CD4-positive, alpha-beta T cell treated with Interleukin-1 beta for 1 hour (primary cell): Measurements from ENCODE around the gene TRPC3.

Experiments
- DNase-seq, 2 donors: peaks; one replicate each; pipeline ENCODE4 v3.0.0-alpha.2; 2020 to 2022

Gene TRPC3

GRCh38 chr4:121869841-121870822 lies 81.7 kb downstream of the TRPC3 start, which contains the start of gene BBS7:
Gene BBS7 (minus strand): TSS chr4:121870474. CDS start chr4:121870313, 161 bp downstream.
- DNase-seq: peak; percentile 96

DNA sequence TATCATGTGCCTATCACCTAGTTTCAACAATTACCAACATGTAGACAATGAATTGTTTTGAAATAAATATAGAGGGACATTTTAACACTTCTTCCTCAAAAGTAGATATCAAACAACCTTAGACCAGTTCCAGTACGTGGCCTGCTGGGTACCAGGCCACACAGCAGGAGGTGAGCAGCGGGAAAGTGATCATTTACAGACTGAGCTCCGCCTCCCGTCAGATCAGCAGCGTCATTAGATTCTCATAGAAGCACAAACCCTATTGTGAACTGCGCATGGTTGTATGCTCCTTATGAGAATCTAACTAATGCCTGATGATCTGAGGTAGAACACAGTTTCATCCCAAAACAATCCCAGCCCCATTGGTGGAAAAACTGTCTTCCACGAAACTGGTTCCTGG lies 88.1 kb downstream of the TRPC3 start:
- no peak for DNase-seq

- DNase-seq: no peak
Observed at GRCh38 chr4:121861426-121861825, 90.4 kb downstream of the TRPC3 start.

GRCh38 chr4:121860121-121860520 lies 91.7 kb downstream of the TRPC3 start:
- no peak for DNase-seq

GRCh38 chr4:121851354-121851753 lies 100.5 kb downstream of the TRPC3 start:
- DNase-seq: no peak

GRCh38 chr4:121846662-121847061 lies 105.2 kb downstream of the TRPC3 start:
- DNase-seq: no peak

DNA sequence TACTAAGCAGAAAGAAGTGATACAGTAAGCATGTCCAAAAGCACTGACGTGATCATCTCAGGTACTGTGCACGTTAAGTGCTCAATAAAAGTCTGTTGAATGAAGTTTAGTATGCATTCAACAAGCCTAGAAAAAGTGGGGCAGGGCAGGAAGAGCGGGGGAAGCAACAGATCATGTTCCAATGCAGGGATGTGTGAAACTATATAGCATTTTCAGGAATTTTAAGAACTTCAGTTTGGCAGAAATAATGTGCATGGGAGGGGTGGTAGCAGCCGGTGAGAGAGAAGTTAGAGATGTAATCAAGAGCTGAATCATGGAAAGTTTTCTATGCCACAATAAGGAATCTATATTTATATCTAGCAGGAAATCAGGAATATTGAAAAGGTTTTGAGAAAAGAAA lies 109.0 kb downstream of the TRPC3 start:
- DNase-seq: no peak

DNA sequence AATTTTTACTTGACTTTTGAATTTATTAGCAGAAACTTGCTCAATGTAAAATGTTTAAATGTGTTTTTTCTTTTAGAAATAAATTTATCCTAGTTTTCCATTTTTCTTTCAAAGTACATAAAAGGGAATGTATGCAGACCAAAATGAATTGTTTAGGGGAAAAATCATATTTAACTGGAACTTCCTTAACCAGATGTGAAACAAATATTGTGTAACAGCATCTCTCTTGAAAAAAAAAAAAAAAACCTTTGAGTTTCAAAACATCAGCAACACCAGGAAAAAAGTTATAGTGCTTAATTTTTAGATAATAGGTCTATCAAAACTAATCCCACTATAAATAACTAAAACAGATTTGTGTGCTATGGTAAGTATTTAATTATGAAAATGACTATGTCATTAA lies 113.7 kb downstream of the TRPC3 start:
- no peak for DNase-seq

DNA sequence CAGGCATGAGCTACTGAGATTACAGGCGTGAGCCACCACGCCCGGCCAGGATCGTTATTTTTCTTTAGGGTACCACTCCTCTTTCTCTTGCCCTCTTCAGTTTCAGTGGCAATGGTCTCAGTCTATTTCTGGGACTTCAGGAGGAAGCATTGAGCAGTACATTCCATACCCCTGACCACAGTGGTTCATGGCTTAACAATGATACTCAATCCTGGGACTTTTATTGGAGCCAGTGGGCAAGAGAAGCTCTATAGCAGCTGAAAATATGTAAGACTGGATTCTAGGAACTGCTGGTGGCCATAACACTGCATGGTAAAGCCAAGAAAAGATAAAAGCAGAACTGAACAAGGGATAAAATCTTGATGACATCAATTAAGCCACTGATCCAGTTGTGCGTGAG lies 122.3 kb downstream of the TRPC3 start:
- no peak for DNase-seq
